Stimulated activated CD8-positive, alpha-beta memory T cell treated with anti-CD3 and anti-CD28 coated beads, Interleukin-12 subunit alpha, Interleukin-12 subunit beta, amount 100 ng/mL, for 1 hour (primary cell): ENCODE results near the gene NR5A2.

ENCODE experiments used
- DNase-seq: peaks from one replicate; pipeline ENCODE4 v3.0.0-alpha.2; 2020; ENCODE audit warnings: low read depth

The NR5A2 gene

DNA sequence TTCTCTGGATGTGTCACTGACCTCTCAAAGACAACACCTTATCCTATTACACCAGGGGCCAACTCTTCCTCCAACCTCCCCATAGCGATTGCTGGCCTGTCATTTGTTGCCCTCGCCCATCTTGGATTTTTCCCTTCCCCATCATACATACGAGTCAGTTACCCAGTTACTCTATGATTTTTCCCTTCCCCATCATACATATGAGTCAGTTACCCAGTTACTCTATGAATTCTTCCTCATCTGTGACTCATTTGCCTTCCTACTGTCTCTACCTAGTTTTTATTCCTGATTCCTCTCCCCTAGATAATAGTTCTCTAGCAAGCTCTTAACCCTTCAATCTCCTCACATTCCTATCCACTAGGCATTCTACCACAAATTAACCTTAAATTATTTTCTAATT lies 178.8 kb downstream of the NR5A2 start:
- DNase-seq, result no peak

- no peak for DNase-seq
These were observed 179.3 kb downstream of the NR5A2 start for GRCh38 chr1:200206761-200207160.

- DNase-seq, result no peak
These were observed 180.2 kb downstream of the NR5A2 start for GRCh38 chr1:200207711-200208126.

DNA sequence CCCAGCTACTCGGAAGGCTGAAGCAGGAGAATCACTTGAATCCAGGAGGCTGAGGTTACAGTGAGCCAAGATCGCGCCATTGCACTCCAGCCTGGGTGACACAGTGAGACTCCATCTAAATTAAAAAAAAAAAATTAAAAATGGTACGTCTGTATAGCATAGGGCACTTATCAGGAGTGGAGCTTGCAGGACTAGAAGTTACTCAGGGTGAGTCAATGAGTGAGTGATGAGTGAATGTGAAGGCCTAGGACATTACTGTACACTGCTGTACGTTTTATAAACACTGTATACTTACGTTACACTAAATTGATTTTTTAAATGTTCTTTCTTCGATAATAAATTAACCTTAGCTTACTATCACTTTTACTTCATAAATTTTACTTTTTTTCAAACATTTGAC lies 183.6 kb downstream of the NR5A2 start:
- no peak for DNase-seq

DNA sequence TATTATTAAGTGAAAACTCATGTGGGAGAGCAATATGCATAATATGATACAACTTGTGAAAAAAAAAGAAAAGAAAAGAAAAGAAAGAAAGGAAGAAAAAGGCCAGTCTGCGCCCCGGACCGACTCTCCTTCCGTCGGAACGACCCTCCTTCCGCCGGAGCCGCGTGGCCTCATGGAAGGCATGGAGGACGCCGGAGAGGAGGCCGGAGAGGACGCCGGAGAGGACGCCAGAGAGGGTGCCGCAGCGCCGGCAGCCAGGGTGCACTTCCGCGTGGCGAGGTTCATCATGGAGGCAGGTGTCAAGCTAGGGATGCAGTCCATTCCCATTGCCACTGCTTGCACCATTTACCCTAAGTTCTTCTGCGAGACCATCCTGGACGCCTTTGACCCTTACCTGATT lies 185.9 kb downstream of the NR5A2 start:
- DNase-seq, result no peak

- no peak for DNase-seq
These were observed 186.4 kb downstream of the NR5A2 start for GRCh38 chr1:200213921-200214320.

GRCh38 chr1:200215350-200215749 lies 187.8 kb downstream of the NR5A2 start:
- DNase-seq, result no peak

- no peak for DNase-seq
These were observed 190.2 kb downstream of the NR5A2 start for GRCh38 chr1:200217703-200218102.

DNA sequence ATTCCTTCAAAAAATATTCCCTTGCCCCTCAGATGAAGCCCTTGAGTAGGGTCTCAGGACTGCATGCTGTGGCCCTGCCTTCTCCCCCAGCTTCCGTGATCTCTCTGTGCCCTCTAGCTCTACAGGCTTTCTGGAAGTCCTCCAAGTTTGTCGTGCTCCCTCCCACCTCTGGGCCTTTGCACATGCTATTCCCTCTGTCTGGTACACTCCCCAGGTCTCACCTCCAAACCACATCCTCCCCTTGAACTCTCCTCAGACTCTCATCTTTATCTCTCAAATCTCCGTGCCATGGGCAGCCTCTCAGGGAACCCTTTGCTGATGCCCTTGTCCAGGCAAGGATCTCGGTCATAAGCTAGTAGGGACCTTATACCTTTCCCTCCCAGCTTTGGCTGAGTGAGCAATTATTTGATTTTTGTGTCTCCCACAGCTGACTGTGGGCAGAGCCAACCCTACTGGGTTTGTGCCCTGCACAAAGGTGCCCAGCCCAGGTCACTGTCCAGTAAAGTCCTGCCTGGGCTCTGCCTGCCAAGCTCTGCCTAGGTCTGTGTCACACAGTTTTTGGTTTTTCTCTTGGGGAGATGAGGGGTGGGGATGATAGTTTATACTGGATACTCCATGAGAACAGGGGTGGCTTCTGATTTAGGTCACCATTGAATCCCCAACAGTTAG lies 194.2 kb downstream of the NR5A2 start:
- DNase-seq, result no peak

- DNase-seq, result no peak
These were observed 195.7 kb downstream of the NR5A2 start for GRCh38 chr1:200223207-200223606.

GRCh38 chr1:200223613-200224012 lies 196.1 kb downstream of the NR5A2 start:
- no peak for DNase-seq

- no peak for DNase-seq
These were observed 196.8 kb downstream of the NR5A2 start for GRCh38 chr1:200224315-200224714.

- no peak for DNase-seq
These were observed 198.9 kb downstream of the NR5A2 start for GRCh38 chr1:200226268-200226968.

- no peak for DNase-seq
These were observed 199.4 kb downstream of the NR5A2 start for GRCh38 chr1:200226969-200227303.
